Measurements from ENCODE around the gene ANAPC2.

GRCh38 chr9:137186385-137186784, 2.0 kb downstream of the ANAPC2 start:
- TF ChIP-seq ZNF121 (CRISPR knock-in tag; IDR thresholded peaks at IDR 0.05) (no peak), CTCF (IDR thresholded peaks at IDR 0.05) (no peak), IRF2 (CRISPR knock-in tag; IDR thresholded peaks at IDR 0.05; ENCODE audit: borderline replicate concordance, low read depth) (no peak), ZNF232 (CRISPR knock-in tag; IDR thresholded peaks at IDR 0.05) (no peak), KAT7 (CRISPR knock-in tag; IDR thresholded peaks at IDR 0.05; ENCODE audit: borderline replicate concordance) (no peak), NFE2L1 (CRISPR knock-in tag; IDR thresholded peaks at IDR 0.05) (no peak)

All from WTC11 (cell line).